Astrocyte (in vitro differentiated cells and primary cell): ENCODE measurements around the gene PYGB. TPM values are rescaled to one million over a fixed set of nuclear protein-coding genes. Genes with fewer than 3 reads are reported as not detected.
A peak's percentile ranks its signal among the peaks of the same experiment; 100 is the strongest.

Experiments
- DNase-seq: peaks from one replicate; pipeline ENCODE4 v3.0.0-alpha.2; 2010; ENCODE audit warnings: low read depth
- FAIRE-seq: peaks from 2 replicates; lab custom pipeline; 2011; peaks lifted over from hg19 to GRCh38; lab: Jason Lieb, UNC
- H2AFZ ChIP-seq: 2 replicates; pipeline ENCODE4 v1.6.0; 2012; ENCODE audit warnings: low read depth, low read length, inconsistent platforms
- H3K27ac ChIP-seq: 2 replicates; pipeline ENCODE4 v1.5.1; 2011; ENCODE audit warnings: low read depth, low read length, inconsistent platforms
- H3K27me3 ChIP-seq: 2 replicates; pipeline ENCODE4 v1.6.0; 2011; ENCODE audit warnings: low read length, inconsistent platforms; ENCODE audit not compliant: insufficient read depth
- H3K36me3 ChIP-seq: 2 replicates; pipeline ENCODE4 v1.5.1; 2011; ENCODE audit warnings: low read length, inconsistent platforms; ENCODE audit not compliant: insufficient read depth
- H3K4me1 ChIP-seq: 2 replicates; pipeline ENCODE4 v1.5.1; 2011; ENCODE audit warnings: low read length, inconsistent platforms; ENCODE audit not compliant: insufficient read depth
- H3K4me2 ChIP-seq: 2 replicates; pipeline ENCODE4 v1.6.0; 2012; ENCODE audit warnings: low read length, inconsistent platforms
- H3K4me3 ChIP-seq: 2 replicates; pipeline ENCODE4 v1.5.1; 2011; ENCODE audit warnings: low read depth, mild to moderate bottlenecking, low read length, inconsistent platforms; ENCODE audit not compliant: insufficient read depth
- H3K79me2 ChIP-seq: 2 replicates; pipeline ENCODE4 v1.6.0; 2012; ENCODE audit warnings: mild to moderate bottlenecking, low read length, inconsistent platforms; ENCODE audit not compliant: insufficient read depth
- H3K9ac ChIP-seq: 2 replicates; pipeline ENCODE4 v1.6.0; 2012; ENCODE audit warnings: mild to moderate bottlenecking, low read length, inconsistent platforms
- H3K9me3 ChIP-seq: 2 replicates; pipeline ENCODE4 v1.5.1; 2012; ENCODE audit warnings: low read depth, mild to moderate bottlenecking, low read length, inconsistent platforms; ENCODE audit not compliant: insufficient read depth
- H4K20me1 ChIP-seq: 2 replicates; pipeline ENCODE4 v1.6.0; 2012; ENCODE audit warnings: low read length, inconsistent platforms; ENCODE audit not compliant: insufficient read depth
- H3K27ac Mint-ChIP-seq: one replicate; pipeline ENCODE4 v1.8.0; 2021; ENCODE audit warnings: mild to moderate bottlenecking, mixed read lengths; ENCODE audit not compliant: unreplicated experiment
- H3K27me3 Mint-ChIP-seq: one replicate; pipeline ENCODE4 v1.8.0; 2021; ENCODE audit warnings: low read depth, mixed read lengths; ENCODE audit not compliant: unreplicated experiment
- H3K36me3 Mint-ChIP-seq: one replicate; pipeline ENCODE4 v1.8.0; 2021; ENCODE audit warnings: low read depth, mixed read lengths; ENCODE audit not compliant: unreplicated experiment
- H3K4me1 Mint-ChIP-seq: one replicate; pipeline ENCODE4 v1.8.0; 2021; ENCODE audit warnings: low read depth, mixed read lengths; ENCODE audit not compliant: unreplicated experiment
- H3K4me3 Mint-ChIP-seq: one replicate; pipeline ENCODE4 v1.8.0; 2021; ENCODE audit warnings: mild to moderate bottlenecking, moderate library complexity, mixed read lengths; ENCODE audit not compliant: unreplicated experiment
- H3K9me3 Mint-ChIP-seq: one replicate; pipeline ENCODE4 v1.8.0; 2021; ENCODE audit warnings: mild to moderate bottlenecking, mixed read lengths; ENCODE audit not compliant: unreplicated experiment
- EZH2 ChIP-seq: IDR thresholded peaks from 2 replicates; pipeline ENCODE4 v1.6.1; 2012; ENCODE audit warnings: mild to moderate bottlenecking, low read length, inconsistent platforms; ENCODE audit not compliant: insufficient read depth
- total RNA-seq: library from RNA; stranded (reverse); gene quantifications from 2 replicates; pipeline ENCODE4 v1.2.1, GENCODE V29; 2021
- TF ChIP-seq, protein P1 (sequence below): IDR thresholded peaks from 2 replicates; pipeline ENCODE4 v1.5.1; 2011; ENCODE audit warnings: low read depth, mild to moderate bottlenecking, inconsistent platforms, low read length, moderate library complexity; ENCODE audit not compliant: insufficient read depth

PYGB gene
- total RNA-seq, 1 donor from 2014 or later: 206 TPM

DNA sequence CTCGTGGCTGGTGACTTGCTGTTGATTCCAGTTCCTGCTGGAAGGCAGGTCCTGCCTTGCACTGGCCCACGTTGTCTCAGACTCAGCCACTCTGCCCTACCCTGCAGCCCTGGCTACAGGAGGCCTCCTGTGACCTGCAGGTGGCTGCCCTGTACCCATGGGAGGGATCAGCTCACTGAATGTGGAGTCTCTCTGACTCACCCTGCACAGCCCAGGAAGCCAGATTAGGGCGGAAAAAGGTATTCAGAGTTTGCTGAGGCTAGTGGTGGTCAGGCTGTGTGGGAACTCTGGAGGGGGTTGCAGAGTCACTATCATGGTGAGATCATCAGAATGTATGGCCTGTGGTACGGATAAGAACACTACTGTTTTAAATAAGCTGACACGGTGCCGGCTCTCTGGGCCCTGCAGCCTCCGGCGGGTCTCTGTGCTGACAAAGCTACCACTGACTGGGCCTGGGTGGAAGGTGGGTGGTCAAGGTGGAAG lies 24.7 kb upstream of the PYGB start:
- H3K9ac ChIP-seq: peak overlapping the region; percentile 66
- TF ChIP-seq EZH2: no peak
- TF ChIP-seq, protein P1, sequence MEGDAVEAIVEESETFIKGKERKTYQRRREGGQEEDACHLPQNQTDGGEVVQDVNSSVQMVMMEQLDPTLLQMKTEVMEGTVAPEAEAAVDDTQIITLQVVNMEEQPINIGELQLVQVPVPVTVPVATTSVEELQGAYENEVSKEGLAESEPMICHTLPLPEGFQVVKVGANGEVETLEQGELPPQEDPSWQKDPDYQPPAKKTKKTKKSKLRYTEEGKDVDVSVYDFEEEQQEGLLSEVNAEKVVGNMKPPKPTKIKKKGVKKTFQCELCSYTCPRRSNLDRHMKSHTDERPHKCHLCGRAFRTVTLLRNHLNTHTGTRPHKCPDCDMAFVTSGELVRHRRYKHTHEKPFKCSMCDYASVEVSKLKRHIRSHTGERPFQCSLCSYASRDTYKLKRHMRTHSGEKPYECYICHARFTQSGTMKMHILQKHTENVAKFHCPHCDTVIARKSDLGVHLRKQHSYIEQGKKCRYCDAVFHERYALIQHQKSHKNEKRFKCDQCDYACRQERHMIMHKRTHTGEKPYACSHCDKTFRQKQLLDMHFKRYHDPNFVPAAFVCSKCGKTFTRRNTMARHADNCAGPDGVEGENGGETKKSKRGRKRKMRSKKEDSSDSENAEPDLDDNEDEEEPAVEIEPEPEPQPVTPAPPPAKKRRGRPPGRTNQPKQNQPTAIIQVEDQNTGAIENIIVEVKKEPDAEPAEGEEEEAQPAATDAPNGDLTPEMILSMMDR: no peak
- H3K4me2 ChIP-seq: peak overlapping the region; percentile 56
- Mint-ChIP-seq H3K9me3 (no peaks in the 10 kb centered on the region), H3K27me3 (no peaks in the 10 kb centered on the region), H3K4me1 (peaks cover 30% of the 10 kb centered on the region), H3K36me3 (peaks cover 6% of the 10 kb centered on the region), H3K4me3 (peak overlapping the region; percentile 23), H3K27ac (peak overlapping the region; percentile 95)
- no peak overlapping the region for H2AFZ ChIP-seq
- H3K4me3 ChIP-seq: no peak overlapping the region
- H3K9me3 ChIP-seq: no peaks in the 10 kb centered on the region
- H4K20me1 ChIP-seq: no peaks in the 10 kb centered on the region
- peaks cover 45% of the 10 kb centered on the region for H3K4me1 ChIP-seq
- H3K36me3 ChIP-seq: peaks cover 1% of the 10 kb centered on the region
- H3K79me2 ChIP-seq: no peaks in the 10 kb centered on the region
- FAIRE-seq (no peak), DNase-seq (peak; percentile 95)
- peak overlapping the region; percentile 88 for H3K27ac ChIP-seq
- H3K27me3 ChIP-seq: no peaks in the 10 kb centered on the region

- Mint-ChIP-seq H3K4me3 (no peak overlapping the region), H3K36me3 (peaks cover 5% of the 10 kb centered on the region), H3K9me3 (no peaks in the 10 kb centered on the region), H3K4me1 (peaks cover 30% of the 10 kb centered on the region), H3K27me3 (no peaks in the 10 kb centered on the region), H3K27ac (peak overlapping the region; percentile 95)
- peak overlapping the region; percentile 56 for H3K4me2 ChIP-seq
- H2AFZ ChIP-seq: no peak overlapping the region
- H3K79me2 ChIP-seq: no peaks in the 10 kb centered on the region
- no peak for DNase-seq
- H4K20me1 ChIP-seq: no peaks in the 10 kb centered on the region
- peak overlapping the region; percentile 66 for H3K9ac ChIP-seq
- no peak for TF ChIP-seq EZH2
- TF ChIP-seq, protein P1: no peak
- no peak for FAIRE-seq
- no peak overlapping the region for H3K4me3 ChIP-seq
- no peaks in the 10 kb centered on the region for H3K27me3 ChIP-seq
- H3K4me1 ChIP-seq: peaks cover 45% of the 10 kb centered on the region
- no peaks in the 10 kb centered on the region for H3K9me3 ChIP-seq
- H3K27ac ChIP-seq: peak overlapping the region; percentile 88
- no peaks in the 10 kb centered on the region for H3K36me3 ChIP-seq
Measured at GRCh38 chr20:25223765-25224720, 23.8 kb upstream of the PYGB start.
